ENCODE data around the gene ZNF155.

Gene ZNF155

DNA sequence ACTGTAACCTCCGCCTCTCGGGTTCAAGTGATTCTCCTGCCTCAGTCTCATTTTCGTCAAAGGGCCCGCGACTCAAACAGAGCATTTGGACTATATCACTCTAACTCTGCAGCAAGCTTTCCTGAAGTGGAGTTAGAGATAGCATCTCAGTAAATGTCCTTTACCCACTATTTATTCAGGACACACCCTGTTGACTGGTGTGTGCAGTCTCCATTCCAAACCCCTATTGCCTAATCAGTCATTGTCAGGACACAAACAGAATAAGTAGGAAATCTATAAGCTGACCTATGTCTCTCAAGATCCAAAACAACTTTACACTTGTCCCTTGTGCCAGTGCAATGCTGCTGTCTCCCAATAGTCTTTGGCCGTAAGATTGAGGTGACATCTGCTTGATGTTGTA is 42.6 kb downstream of the ZNF155 start:
- TF ChIP-seq PAX5 (IDR thresholded peaks at IDR 0.05; ENCODE audit: insufficient read depth, low read length, severe bottlenecking) (no peak), POLR2AphosphoS5 (IDR thresholded peaks at IDR 0.05; ENCODE audit: low read depth, low read length) (no peak)
- no peak for DNase-seq (ENCODE audit: insufficient read length, low spot score)
- peak; percentile 28 for FAIRE-seq

- TF ChIP-seq POLR2A (IDR thresholded peaks at IDR 0.05; ENCODE audit: low read depth, low read length) (no peak), PAX5 (IDR thresholded peaks at IDR 0.05; ENCODE audit: insufficient read depth, low read length, severe bottlenecking) (no peak), POLR2AphosphoS5 (IDR thresholded peaks at IDR 0.05; ENCODE audit: low read depth, low read length) (no peak), TAF1 (IDR thresholded peaks at IDR 0.05; ENCODE audit: low read depth, low read length) (no peak), POU2F2 (IDR thresholded peaks at IDR 0.05; ENCODE audit: low read depth, low read length) (no peak), SPI1 (IDR thresholded peaks at IDR 0.05; ENCODE audit: low read depth, low read length) (no peak)
- FAIRE-seq, result no peak
- no peak for DNase-seq (ENCODE audit: insufficient read length, low spot score)
Observed at GRCh38 chr19:44032001-44032610, 48.1 kb downstream of the ZNF155 start.

DNA sequence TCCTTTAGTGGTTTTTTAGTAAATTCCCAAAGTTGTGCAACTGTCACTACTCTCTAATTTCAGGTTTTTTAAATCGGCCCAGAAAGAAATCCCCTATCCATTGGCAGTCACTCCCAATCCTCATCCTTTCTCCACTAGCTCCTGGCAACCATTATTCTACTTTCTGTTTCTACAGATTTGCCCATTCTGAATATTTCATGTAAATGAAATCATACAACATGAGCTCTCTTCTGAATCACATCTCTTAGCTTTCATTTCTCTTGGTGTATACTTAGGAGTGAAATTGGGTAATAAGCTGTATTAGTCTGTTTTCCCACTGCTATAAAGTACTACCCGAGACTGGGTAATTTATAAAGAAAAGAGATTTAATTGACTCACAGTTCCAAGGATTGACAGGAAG is 58.2 kb downstream of the ZNF155 start:
- no peak for TF ChIP-seq TAF1 (IDR thresholded peaks at IDR 0.05; ENCODE audit: low read depth, low read length)
- no peak for TF ChIP-seq SPI1 (IDR thresholded peaks at IDR 0.05; ENCODE audit: low read depth, low read length)
- no peak for TF ChIP-seq POLR2AphosphoS5 (IDR thresholded peaks at IDR 0.05; ENCODE audit: low read depth, low read length)
- TF ChIP-seq PAX5 (IDR thresholded peaks at IDR 0.05; ENCODE audit: insufficient read depth, low read length, severe bottlenecking), result no peak
- TF ChIP-seq POU2F2 (IDR thresholded peaks at IDR 0.05; ENCODE audit: low read depth, low read length), result no peak
- TF ChIP-seq POLR2A (IDR thresholded peaks at IDR 0.05; ENCODE audit: low read depth, low read length), result no peak
- DNase-seq (ENCODE audit: insufficient read length, low spot score) (no peak), FAIRE-seq (no peak)
